ENCODE results near the gene DGCR8. TPM values are rescaled to one million over a fixed set of nuclear protein-coding genes. Genes with fewer than 3 reads are reported as not detected.

Gene DGCR8
- total and polyA plus RNA-seq, 2 of the 4 experiments (the other 2 are of a cell fraction), result 16.7 to 25.3 TPM

DNA sequence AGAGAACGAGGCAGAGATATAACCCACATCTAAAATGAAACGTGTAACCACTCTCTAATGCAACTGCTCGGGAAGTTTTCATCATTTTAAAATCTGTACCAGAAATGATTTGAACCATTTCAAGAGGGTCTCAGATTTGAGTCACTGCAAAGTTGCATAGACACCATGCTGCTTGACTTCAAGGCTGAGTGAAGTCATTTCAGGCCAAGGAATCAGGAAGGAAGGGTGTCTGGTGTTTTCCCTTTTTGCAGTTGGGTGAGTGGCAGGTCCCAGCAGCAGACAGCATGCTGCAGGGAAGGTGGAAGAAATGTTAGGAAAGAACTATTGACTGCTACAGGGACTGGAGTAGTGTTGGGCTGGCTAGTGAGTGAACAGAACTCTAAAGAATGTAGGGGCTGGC, 42.6 kb upstream of the DGCR8 start:
- peaks cover 33% of the 10 kb centered on the region for H4K20me1 ChIP-seq (ENCODE audit: insufficient read depth, low read length)
- no peak overlapping the region for H2AK9ac ChIP-seq (replicated peaks; ENCODE audit: low read depth, low read length, poor library complexity)
- ATAC-seq (ENCODE audit: low read depth), result no peak
- H3K4me2 ChIP-seq (ENCODE audit: low read depth, low read length), result no peak overlapping the region
- H3K9ac ChIP-seq (ENCODE audit: low read depth, low read length), result no peak overlapping the region
- dilution Hi-C loops (cut with HindIII; ENCODE audit: low sequenced_read_pairs, unreplicated experiment) (no loop called here), intact Hi-C loops (cut with micrococcal nuclease) (no loop called here), in situ Hi-C loops (cut with MboI; ENCODE audit: low sequenced_read_pairs) (no loop called here)
- H3K79me1 ChIP-seq (ENCODE audit: low read depth in 1 of 2, low read length in 2 of 2), result peaks cover 10 to 39% of the 10 kb centered on the region in 2 experiments
- peaks cover 30% of the 10 kb centered on the region for H3K36me3 ChIP-seq (ENCODE audit: control insufficient read depth, insufficient read depth, low read length)
- peaks cover 6% of the 10 kb centered on the region; the same call in 1 of the 2 replicates for H3K9me1 ChIP-seq (ENCODE audit: insufficient read depth, low read length)
- no peak overlapping the region for H4K91ac ChIP-seq (ENCODE audit: insufficient read depth, low read depth, low read length)
- H2AFZ ChIP-seq (replicated peaks; ENCODE audit: low read length, poor library complexity), result no peak overlapping the region
- H3K18ac ChIP-seq (ENCODE audit: low read depth, low read length), result no peak overlapping the region
- H3K56ac ChIP-seq (ENCODE audit: extremely low read depth, insufficient read depth, low read length), result no peak overlapping the region
- H3K4me3 ChIP-seq (ENCODE audit: insufficient read depth, low read depth, low read length), result no peak overlapping the region
- ChIA-PET POLR2A (ENCODE audit: unreplicated experiment) (no interaction called here), CTCF (no interaction called here)
- H2BK120ac ChIP-seq (ENCODE audit: low read depth, low read length), result no peak overlapping the region
- no peak overlapping the region for H3K4ac ChIP-seq (ENCODE audit: low read depth, low read length)
- no peak overlapping the region for H4K5ac ChIP-seq (ENCODE audit: low read depth, low read length)
- H3K4me1 ChIP-seq (ENCODE audit: control insufficient read depth, insufficient read depth, low read length), result peaks cover 3% of the 10 kb centered on the region; the same call in 1 of the 2 replicates
- no peak overlapping the region for H2BK5ac ChIP-seq (ENCODE audit: low read depth, low read length, poor library complexity, severe bottlenecking)
- no TSS peak for BruUV-seq (replicated peaks)
- no peak overlapping the region for H3K27ac ChIP-seq (ENCODE audit: insufficient read depth, low read length)
- TF ChIP-seq MXI1 (IDR thresholded peaks at IDR 0.05; ENCODE audit: borderline replicate concordance, low read depth, low read length), result no peak
- TF ChIP-seq, protein P1, sequence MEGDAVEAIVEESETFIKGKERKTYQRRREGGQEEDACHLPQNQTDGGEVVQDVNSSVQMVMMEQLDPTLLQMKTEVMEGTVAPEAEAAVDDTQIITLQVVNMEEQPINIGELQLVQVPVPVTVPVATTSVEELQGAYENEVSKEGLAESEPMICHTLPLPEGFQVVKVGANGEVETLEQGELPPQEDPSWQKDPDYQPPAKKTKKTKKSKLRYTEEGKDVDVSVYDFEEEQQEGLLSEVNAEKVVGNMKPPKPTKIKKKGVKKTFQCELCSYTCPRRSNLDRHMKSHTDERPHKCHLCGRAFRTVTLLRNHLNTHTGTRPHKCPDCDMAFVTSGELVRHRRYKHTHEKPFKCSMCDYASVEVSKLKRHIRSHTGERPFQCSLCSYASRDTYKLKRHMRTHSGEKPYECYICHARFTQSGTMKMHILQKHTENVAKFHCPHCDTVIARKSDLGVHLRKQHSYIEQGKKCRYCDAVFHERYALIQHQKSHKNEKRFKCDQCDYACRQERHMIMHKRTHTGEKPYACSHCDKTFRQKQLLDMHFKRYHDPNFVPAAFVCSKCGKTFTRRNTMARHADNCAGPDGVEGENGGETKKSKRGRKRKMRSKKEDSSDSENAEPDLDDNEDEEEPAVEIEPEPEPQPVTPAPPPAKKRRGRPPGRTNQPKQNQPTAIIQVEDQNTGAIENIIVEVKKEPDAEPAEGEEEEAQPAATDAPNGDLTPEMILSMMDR (conservative IDR thresholded peaks at IDR 0.05; ENCODE audit: low read depth, low read length), result no peak
- TF ChIP-seq RCOR1 (IDR thresholded peaks at IDR 0.05; ENCODE audit: insufficient replicate concordance, low read length), result no peak
- TF ChIP-seq, protein P2, sequence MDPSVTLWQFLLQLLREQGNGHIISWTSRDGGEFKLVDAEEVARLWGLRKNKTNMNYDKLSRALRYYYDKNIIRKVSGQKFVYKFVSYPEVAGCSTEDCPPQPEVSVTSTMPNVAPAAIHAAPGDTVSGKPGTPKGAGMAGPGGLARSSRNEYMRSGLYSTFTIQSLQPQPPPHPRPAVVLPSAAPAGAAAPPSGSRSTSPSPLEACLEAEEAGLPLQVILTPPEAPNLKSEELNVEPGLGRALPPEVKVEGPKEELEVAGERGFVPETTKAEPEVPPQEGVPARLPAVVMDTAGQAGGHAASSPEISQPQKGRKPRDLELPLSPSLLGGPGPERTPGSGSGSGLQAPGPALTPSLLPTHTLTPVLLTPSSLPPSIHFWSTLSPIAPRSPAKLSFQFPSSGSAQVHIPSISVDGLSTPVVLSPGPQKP (IDR thresholded peaks at IDR 0.05; ENCODE audit: borderline replicate concordance, low read depth, low read length), result no peak
- TF ChIP-seq FOS (IDR thresholded peaks at IDR 0.05; ENCODE audit: low read depth, low read length), result no peak
- TF ChIP-seq, protein P3, sequence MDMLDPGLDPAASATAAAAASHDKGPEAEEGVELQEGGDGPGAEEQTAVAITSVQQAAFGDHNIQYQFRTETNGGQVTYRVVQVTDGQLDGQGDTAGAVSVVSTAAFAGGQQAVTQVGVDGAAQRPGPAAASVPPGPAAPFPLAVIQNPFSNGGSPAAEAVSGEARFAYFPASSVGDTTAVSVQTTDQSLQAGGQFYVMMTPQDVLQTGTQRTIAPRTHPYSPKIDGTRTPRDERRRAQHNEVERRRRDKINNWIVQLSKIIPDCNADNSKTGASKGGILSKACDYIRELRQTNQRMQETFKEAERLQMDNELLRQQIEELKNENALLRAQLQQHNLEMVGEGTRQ (IDR thresholded peaks at IDR 0.05; ENCODE audit: low read depth, low read length), result no peak
- TF ChIP-seq RAD21 (IDR thresholded peaks at IDR 0.05; ENCODE audit: low read length), result no peak
- no peak for TF ChIP-seq SMC3 (IDR thresholded peaks at IDR 0.05; ENCODE audit: low read depth, low read length)
- TF ChIP-seq MAFK (IDR thresholded peaks at IDR 0.05; ENCODE audit: low read depth, low read length), result no peak
- no peak for TF ChIP-seq NFE2L2 (IDR thresholded peaks at IDR 0.05; ENCODE audit: low read depth, low read length)
- no peak for TF ChIP-seq MAZ (IDR thresholded peaks at IDR 0.05; ENCODE audit: borderline replicate concordance, low read depth, low read length)
- TF ChIP-seq BHLHE40 (IDR thresholded peaks at IDR 0.05; ENCODE audit: low read depth, low read length), result no peak
- TF ChIP-seq CEBPB (IDR thresholded peaks at IDR 0.05; ENCODE audit: low read depth, low read length), result no peak
- no peak for TF ChIP-seq POLR2A (IDR thresholded peaks at IDR 0.05; ENCODE audit: low read depth, low read length)
- TF ChIP-seq CHD1 (IDR thresholded peaks at IDR 0.05; ENCODE audit: low read depth, low read length), result no peak
- no peak for TF ChIP-seq RFX5 (IDR thresholded peaks at IDR 0.05; ENCODE audit: low read depth, low read length)
- H2AK5ac ChIP-seq (ENCODE audit: low read depth, low read length), result no peak overlapping the region
- no peak overlapping the region for H2BK15ac ChIP-seq (ENCODE audit: low read depth, low read length)
- no peaks in the 10 kb centered on the region for H3K9me3 ChIP-seq (ENCODE audit: control insufficient read depth, insufficient read depth, low read length)
- no peak overlapping the region for H2BK20ac ChIP-seq (ENCODE audit: low read depth, low read length)
- 100% methylated on average over 2 of the region's 3 CpGs; no CpG with 5 or more reads in 1 of the 2 experiments for WGBS, 2 experiments (ENCODE audit: extremely low coverage in 2 of 2, insufficient read length in 1 of 2)
- DNase-seq, result no peak
- no peak overlapping the region for H3K23ac ChIP-seq (ENCODE audit: low read depth, low read length)
- no peak overlapping the region for H4K8ac ChIP-seq (ENCODE audit: low read depth in 2 of 2, low read length in 2 of 2)
- no peak overlapping the region for H3K14ac ChIP-seq (replicated peaks; ENCODE audit: low read depth, low read length)
- no peaks in the 10 kb centered on the region for H3K27me3 ChIP-seq (ENCODE audit: control insufficient read depth, insufficient read depth, low read length)
